Tibial nerve (tissue), 3 donors: Measurements from ENCODE around the gene SSX2.
"Not testable (repeated sequence)": the region's sequence is repeated elsewhere in the genome, so short reads cannot be mapped to it uniquely, and the experiment has no call there.

Experiments used
- CTCF ChIP-seq, 5 experiments: fragments of 200-600 bp in 3 of 5; fragments of 450-650 bp in 2 of 5; sonication (generic) in 3 of 5; IDR thresholded peaks; one replicate each; pipeline ENCODE4 v1.5.1; 2016 to 2019; ENCODE audit warnings: antibody characterized with exemption in 5 of 5, mild to moderate bottlenecking in 3 of 5, moderate library complexity in 2 of 5
- POLR2A ChIP-seq, 2 donors: fragments of 450-650 bp; IDR thresholded peaks; one replicate each; pipeline ENCODE4 v1.6.1; 2017; ENCODE audit warnings: antibody characterized with exemption in 2 of 2, mild to moderate bottlenecking in 2 of 2, moderate library complexity in 2 of 2

DNA sequence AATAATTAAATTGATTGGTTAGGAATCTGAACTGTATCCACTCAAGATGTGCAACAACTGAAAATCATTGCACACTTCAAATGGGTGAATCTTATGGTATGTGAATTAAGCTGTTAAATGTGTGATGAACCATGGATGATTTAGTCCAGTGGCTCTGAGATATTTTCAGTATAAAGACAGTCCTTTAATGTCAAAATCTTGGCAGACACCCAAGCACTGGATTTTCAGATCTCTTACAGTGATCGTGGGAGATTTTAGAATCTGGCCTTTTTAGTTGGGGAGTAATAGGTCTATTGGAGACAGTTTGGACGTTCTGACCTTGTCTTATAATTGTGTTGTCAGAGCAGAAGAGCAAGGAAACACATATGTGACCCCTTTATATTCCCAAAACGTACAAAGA lies 56.3 kb downstream of the SSX2 start:
- not testable (repeated sequence) for TF ChIP-seq CTCF, POLR2A (IDR thresholded peaks at IDR 0.05)
